Uterus (tissue), 2 donors: Measurements from ENCODE around the gene SULT2B1.

Source experiments
- POLR2A ChIP-seq, 2 donors: fragments of 450-650 bp; IDR thresholded peaks; one replicate each; pipeline ENCODE4 v1.6.1; 2016; ENCODE audit warnings: antibody characterized with exemption in 2 of 2, mild to moderate bottlenecking in 1 of 2, moderate library complexity in 1 of 2
- TF ChIP-seq, protein P1 (sequence below), 4 experiments: fragments of 200-600 bp in 2 of 4; fragments of 450-650 bp in 2 of 4; sonication (generic) in 2 of 4; IDR thresholded peaks; one replicate each; pipeline ENCODE4 v1.5.1; 2016 to 2019; ENCODE audit warnings: antibody characterized with exemption in 4 of 4, mild to moderate bottlenecking in 2 of 4, moderate library complexity in 1 of 4

DNA sequence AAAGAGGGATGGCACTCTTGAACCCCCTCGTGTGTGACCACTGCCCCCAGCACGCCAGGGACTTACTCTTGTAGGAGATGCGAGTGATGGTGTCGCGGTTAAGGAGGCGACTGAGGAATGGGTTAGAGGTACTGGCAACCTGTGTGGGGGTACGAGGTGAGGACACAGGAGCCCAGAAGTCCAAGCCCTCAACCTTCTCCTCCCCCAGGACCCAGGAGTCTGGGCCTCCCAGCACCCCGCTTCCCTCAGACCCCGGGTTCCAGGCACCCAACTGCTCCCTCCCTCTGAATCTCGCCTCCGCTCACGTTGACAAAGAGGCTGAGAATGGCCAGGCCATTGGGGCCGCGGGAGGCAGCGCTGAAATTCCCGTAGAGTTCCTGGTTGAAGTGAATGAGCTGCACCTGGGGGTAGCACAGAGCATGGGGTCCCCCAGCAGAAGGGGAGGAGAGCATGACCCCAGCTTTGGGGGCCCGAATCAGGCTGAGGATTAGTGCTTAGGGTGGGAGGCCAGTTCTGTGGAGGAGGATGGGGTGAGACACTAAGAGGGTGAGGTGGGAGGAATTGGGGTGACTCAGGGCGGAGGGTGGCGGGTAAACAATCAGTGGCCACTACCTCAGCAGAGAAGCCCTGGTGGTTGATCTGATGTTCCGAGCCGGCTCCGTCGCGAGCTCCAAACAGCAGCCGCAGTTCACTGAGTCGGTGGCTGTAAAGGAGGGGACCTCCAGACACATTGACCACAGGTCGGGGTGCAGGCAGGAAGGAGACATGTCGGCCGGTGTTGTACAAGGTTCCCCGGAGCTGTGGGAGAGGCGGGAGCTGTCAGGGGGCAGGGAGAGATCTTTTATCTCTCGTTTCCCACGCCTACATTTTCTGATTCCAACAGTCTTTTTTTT is 87.8 kb downstream of the SULT2B1 start:
- no peak for TF ChIP-seq POLR2A (IDR thresholded peaks at IDR 0.05)
- TF ChIP-seq, protein P1, sequence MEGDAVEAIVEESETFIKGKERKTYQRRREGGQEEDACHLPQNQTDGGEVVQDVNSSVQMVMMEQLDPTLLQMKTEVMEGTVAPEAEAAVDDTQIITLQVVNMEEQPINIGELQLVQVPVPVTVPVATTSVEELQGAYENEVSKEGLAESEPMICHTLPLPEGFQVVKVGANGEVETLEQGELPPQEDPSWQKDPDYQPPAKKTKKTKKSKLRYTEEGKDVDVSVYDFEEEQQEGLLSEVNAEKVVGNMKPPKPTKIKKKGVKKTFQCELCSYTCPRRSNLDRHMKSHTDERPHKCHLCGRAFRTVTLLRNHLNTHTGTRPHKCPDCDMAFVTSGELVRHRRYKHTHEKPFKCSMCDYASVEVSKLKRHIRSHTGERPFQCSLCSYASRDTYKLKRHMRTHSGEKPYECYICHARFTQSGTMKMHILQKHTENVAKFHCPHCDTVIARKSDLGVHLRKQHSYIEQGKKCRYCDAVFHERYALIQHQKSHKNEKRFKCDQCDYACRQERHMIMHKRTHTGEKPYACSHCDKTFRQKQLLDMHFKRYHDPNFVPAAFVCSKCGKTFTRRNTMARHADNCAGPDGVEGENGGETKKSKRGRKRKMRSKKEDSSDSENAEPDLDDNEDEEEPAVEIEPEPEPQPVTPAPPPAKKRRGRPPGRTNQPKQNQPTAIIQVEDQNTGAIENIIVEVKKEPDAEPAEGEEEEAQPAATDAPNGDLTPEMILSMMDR (IDR thresholded peaks at IDR 0.05): no peak
